PC-9 (cell line): ENCODE data around the gene ACTR3. TPM values are rescaled to one million over a fixed set of nuclear protein-coding genes. Genes with fewer than 3 reads are reported as not detected.

Experiments used
- BruUV-seq: library from RNA; stranded (reverse); fragments of 400-500 nt; replicated peaks from 2 replicates; lab custom pipeline; 2021; lab: Mats Ljungman, UMichigan
- CTCF ChIA-PET: fragments of 300-600 bp; sonication (Branson Sonifier 250); formaldehyde crosslinking; loops from one replicate; lab custom pipeline; 2022; ENCODE audit warnings: antibody characterized with exemption; lab: Charles Lee
- POLR2A ChIA-PET: fragments of 300-600 bp; sonication (Branson Sonifier 250); formaldehyde crosslinking; loops from one replicate; lab custom pipeline; 2022; ENCODE audit warnings: antibody characterized with exemption; ENCODE audit not compliant: unreplicated experiment; lab: Charles Lee
- DNase-seq, 2 experiments: peaks; one replicate each; pipeline versions ENCODE4 v3.0.0 to v3.0.0-alpha.2; 2015 to 2022; ENCODE audit warnings: mixed read lengths in 1 of 2
- H2AFZ ChIP-seq: fragments of 200-600 bp; sonication (generic); 2 replicates; pipeline ENCODE4 v1.8.1; 2017; ENCODE audit warnings: antibody characterized with exemption
- H3F3A ChIP-seq: fragments of 200-600 bp; sonication (generic); 2 replicates; pipeline ENCODE4 v1.8.1; 2017; ENCODE audit warnings: antibody characterized with exemption, mild to moderate bottlenecking, low read depth; ENCODE audit not compliant: insufficient read depth
- H3K27ac ChIP-seq: fragments of 200-600 bp; sonication (generic); 2 replicates; pipeline ENCODE4 v1.6.1; 2016; ENCODE audit warnings: mixed run types
- H3K27me3 ChIP-seq: fragments of 200-600 bp; sonication (generic); 2 replicates; pipeline ENCODE4 v1.6.1; 2016; ENCODE audit warnings: low read depth, mixed run types; ENCODE audit not compliant: insufficient read depth
- H3K36me3 ChIP-seq: fragments of 200-600 bp; sonication (generic); 2 replicates; pipeline ENCODE4 v1.6.1; 2016; ENCODE audit warnings: low read depth, mixed run types
- H3K4me1 ChIP-seq: fragments of 200-600 bp; sonication (generic); replicated peaks from 2 replicates; pipeline ENCODE4 v1.6.1; 2016; ENCODE audit warnings: mixed run types; ENCODE audit not compliant: insufficient read depth
- H3K4me2 ChIP-seq: fragments of 200-600 bp; sonication (generic); 2 replicates; pipeline ENCODE4 v1.6.1; 2017; ENCODE audit warnings: mixed run types
- H3K4me3 ChIP-seq: fragments of 200-600 bp; sonication (generic); 2 replicates; pipeline ENCODE4 v1.6.1; 2016; ENCODE audit warnings: mixed run types
- H3K79me2 ChIP-seq: fragments of 200-600 bp; sonication (generic); 2 replicates; pipeline ENCODE4 v1.6.1; 2017; ENCODE audit warnings: low read depth, mixed run types
- H3K9me2 ChIP-seq: fragments of 200-600 bp; sonication (generic); 2 replicates; pipeline ENCODE4 v1.8.1; 2017; ENCODE audit warnings: mild to moderate bottlenecking; ENCODE audit not compliant: insufficient read depth
- H3K9me3 ChIP-seq: fragments of 200-600 bp; sonication (generic); 2 replicates; pipeline ENCODE4 v1.8.1; 2016; ENCODE audit warnings: low read depth; ENCODE audit not compliant: insufficient read depth
- H4K20me1 ChIP-seq: fragments of 200-600 bp; sonication (generic); 2 replicates; pipeline ENCODE4 v1.8.1; 2017; ENCODE audit not compliant: insufficient read depth
- EZH2 ChIP-seq: fragments of 200-600 bp; sonication (generic); IDR thresholded peaks from 2 replicates; pipeline ENCODE4 v1.8.0; 2017; ENCODE audit warnings: antibody characterized with exemption, low read depth
- intact Hi-C: fragments of 100-400 bp; cut with micrococcal nuclease; formaldehyde crosslinking; loops from one replicate; pipeline ENCODE4 v1.10.0; 2022; ENCODE audit not compliant: unreplicated experiment
- total RNA-seq: library from RNA; stranded (reverse); gene quantifications from 2 replicates; pipeline ENCODE4 v1.2.3, GENCODE V29; 2021
- TF ChIP-seq, protein P1 (sequence below): fragments of 200-600 bp; sonication (generic); conservative IDR thresholded peaks from 2 replicates; pipeline ENCODE4 v1.6.1; 2017; ENCODE audit warnings: mixed run types, antibody characterized with exemption, mild to moderate bottlenecking, moderate library complexity

ACTR3 gene
- total RNA-seq, 1 experiment from 2014 or later: 222 TPM

DNA sequence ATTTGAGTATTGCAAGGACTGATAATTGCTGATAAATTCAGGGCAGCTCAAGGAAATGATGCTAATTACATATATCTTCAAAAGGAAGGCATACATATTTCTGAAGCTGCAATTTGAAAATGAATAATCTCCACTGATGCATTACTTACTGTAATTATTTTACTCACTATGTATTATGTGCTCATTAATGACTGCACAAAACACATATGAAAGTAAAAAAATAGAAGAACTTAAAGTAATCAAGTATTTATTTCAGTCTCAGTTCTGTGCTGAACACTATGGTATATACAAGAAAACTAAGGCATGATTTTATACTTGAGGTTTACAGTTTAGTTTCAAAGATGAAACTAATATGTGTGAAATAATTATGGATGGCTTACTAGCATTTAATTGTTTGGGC is 9.3 kb downstream of the ACTR3 start:
- H3K27me3 ChIP-seq: no peaks in the 10 kb centered on the region
- no TSS peak for BruUV-seq
- peaks cover 100% of the 10 kb centered on the region for H3K79me2 ChIP-seq
- ChIA-PET POLR2A (no interaction called here), CTCF (no interaction called here)
- no peaks in the 10 kb centered on the region for H3K9me3 ChIP-seq
- no peak for TF ChIP-seq EZH2
- TF ChIP-seq, protein P1, sequence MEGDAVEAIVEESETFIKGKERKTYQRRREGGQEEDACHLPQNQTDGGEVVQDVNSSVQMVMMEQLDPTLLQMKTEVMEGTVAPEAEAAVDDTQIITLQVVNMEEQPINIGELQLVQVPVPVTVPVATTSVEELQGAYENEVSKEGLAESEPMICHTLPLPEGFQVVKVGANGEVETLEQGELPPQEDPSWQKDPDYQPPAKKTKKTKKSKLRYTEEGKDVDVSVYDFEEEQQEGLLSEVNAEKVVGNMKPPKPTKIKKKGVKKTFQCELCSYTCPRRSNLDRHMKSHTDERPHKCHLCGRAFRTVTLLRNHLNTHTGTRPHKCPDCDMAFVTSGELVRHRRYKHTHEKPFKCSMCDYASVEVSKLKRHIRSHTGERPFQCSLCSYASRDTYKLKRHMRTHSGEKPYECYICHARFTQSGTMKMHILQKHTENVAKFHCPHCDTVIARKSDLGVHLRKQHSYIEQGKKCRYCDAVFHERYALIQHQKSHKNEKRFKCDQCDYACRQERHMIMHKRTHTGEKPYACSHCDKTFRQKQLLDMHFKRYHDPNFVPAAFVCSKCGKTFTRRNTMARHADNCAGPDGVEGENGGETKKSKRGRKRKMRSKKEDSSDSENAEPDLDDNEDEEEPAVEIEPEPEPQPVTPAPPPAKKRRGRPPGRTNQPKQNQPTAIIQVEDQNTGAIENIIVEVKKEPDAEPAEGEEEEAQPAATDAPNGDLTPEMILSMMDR: no peak
- H3K4me2 ChIP-seq: no peak overlapping the region
- H3F3A ChIP-seq: peaks cover under 1% of the 10 kb centered on the region; the same call in 1 of the 2 replicates
- H3K4me3 ChIP-seq: no peak overlapping the region
- H2AFZ ChIP-seq: no peak overlapping the region
- 0 out of 2 replicates have a peak, but pooled peaks cover 17% of the 10 kb centered on the region for H3K36me3 ChIP-seq
- H3K4me1 ChIP-seq: peaks cover 13% of the 10 kb centered on the region
- peaks cover 72% of the 10 kb centered on the region for H4K20me1 ChIP-seq
- DNase-seq: no peak
- intact Hi-C loops: no loop called here
- no peak overlapping the region for H3K27ac ChIP-seq
- H3K9me2 ChIP-seq: no peaks in the 10 kb centered on the region

DNA sequence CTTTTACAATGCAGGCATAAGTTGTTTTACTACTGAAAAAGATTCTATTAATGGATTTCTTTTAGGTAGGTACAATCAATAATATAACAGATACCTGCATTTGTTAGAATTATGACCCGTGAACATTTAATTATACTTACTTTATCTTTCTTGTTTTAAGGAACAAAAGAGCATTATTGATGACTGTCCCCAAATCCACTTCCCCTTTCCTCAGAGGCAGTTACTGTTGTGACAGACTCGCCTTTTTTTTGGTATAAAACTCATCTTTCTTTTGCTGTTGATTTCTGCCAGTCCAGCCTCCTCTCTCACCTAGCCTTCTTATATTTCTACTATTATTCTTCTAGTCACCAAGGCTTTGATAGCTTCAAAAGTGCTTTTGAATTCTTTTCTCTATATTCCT is 12.1 kb downstream of the ACTR3 start:
- CTCF ChIA-PET: no interaction called here
- POLR2A ChIA-PET: no interaction called here
- peaks cover 88% of the 10 kb centered on the region for H4K20me1 ChIP-seq

DNA sequence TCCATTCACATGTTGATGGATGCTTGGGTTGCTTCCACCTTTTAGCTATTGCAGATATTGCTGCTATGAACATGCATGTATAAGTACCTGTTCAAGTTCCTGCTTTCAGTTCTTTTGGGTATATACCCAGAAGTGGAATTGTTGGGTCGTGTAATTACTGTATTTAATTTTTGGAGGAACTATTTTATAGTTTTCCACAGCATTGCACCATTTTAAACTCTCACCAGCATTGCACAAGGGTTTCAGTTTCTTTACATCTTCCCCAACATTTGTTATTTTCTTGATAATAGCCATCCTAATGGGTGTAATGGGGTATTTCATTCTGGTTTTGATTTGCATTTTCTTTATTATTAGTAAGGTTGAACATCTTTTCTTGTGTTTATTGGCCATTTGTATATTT is 16.0 kb downstream of the ACTR3 start:
- Histone ChIP-seq H3K36me3 (no peaks in the 10 kb centered on the region; the same call in 1 of the 2 replicates), H3F3A (no peaks in the 10 kb centered on the region), H3K9me3 (no peaks in the 10 kb centered on the region), H3K27me3 (no peaks in the 10 kb centered on the region), H3K4me1 (no peaks in the 10 kb centered on the region), H2AFZ (no peak overlapping the region), H3K4me3 (no peak overlapping the region), H3K27ac (no peak overlapping the region), H3K9me2 (no peaks in the 10 kb centered on the region), H4K20me1 (peaks cover 87% of the 10 kb centered on the region), H3K79me2 (peaks cover 99% of the 10 kb centered on the region), H3K4me2 (no peak overlapping the region)
- intact Hi-C loops: no loop called here
- TF ChIP-seq, protein P1: no peak
- TF ChIP-seq EZH2: no peak
- CTCF ChIA-PET: no interaction called here
- POLR2A ChIA-PET: no interaction called here
- BruUV-seq: no TSS peak
- DNase-seq: no peak

More for the DNA sequence above, 12.1 kb downstream of the ACTR3 start:
- H3K79me2 ChIP-seq: peaks cover 100% of the 10 kb centered on the region
- H3K9me3 ChIP-seq: no peaks in the 10 kb centered on the region
- H3K27me3 ChIP-seq: no peaks in the 10 kb centered on the region
- H3K4me1 ChIP-seq: no peaks in the 10 kb centered on the region
- no TSS peak for BruUV-seq
- no peaks in the 10 kb centered on the region for H3K9me2 ChIP-seq
- no peak overlapping the region for H3K27ac ChIP-seq
- no peak overlapping the region for H2AFZ ChIP-seq
- no peak for TF ChIP-seq EZH2
- TF ChIP-seq, protein P1: no peak
- intact Hi-C loops: no loop called here
- peaks cover 9% of the 10 kb centered on the region; the same call in 1 of the 2 replicates for H3K36me3 ChIP-seq
- H3K4me2 ChIP-seq: no peak overlapping the region
- H3K4me3 ChIP-seq: no peak overlapping the region
- DNase-seq: no peak
- no peaks in the 10 kb centered on the region for H3F3A ChIP-seq
